PC-3 (cell line): ENCODE measurements around the gene ZNF148.

ENCODE experiments used
- EZH2 ChIP-seq: fragments of 300-600 bp; sonication (generic); IDR thresholded peaks from one replicate; pipeline ENCODE4 v1.6.1; 2017; ENCODE audit warnings: antibody characterized with exemption, mild to moderate bottlenecking, low read length; ENCODE audit not compliant: unreplicated experiment
- EZH2phosphoT487 ChIP-seq: fragments of 300-600 bp; sonication (generic); IDR thresholded peaks from 2 replicates; pipeline ENCODE4 v1.6.1; 2018; ENCODE audit warnings: mild to moderate bottlenecking, antibody characterized with exemption, low read length, borderline replicate concordance
- TF ChIP-seq, protein P1 (sequence below): fragments of 300-600 bp; sonication (generic); conservative IDR thresholded peaks from 2 replicates; pipeline ENCODE4 v1.5.1; 2017; ENCODE audit warnings: antibody characterized with exemption, low read depth, mild to moderate bottlenecking, low read length

DNA sequence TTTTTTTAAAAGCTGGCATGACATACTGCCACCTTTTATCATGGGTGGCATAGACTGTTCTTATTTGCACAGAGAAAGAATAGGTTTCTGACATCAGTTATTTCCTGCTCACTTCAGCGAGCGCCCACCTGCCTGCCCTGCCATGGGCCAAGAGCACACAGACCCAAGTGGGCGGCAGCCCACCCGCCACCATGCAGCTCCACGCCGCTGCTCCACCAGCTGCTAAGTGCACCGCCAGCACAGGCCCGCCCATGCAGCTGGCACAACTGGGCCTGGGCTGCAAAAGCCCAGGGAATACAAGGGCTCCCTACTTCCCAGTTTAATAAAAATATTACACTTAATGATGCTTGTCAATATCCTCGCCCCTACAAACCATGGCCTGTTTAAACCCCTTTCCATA, 15.4 kb downstream of the ZNF148 start:
- TF ChIP-seq, protein P1, sequence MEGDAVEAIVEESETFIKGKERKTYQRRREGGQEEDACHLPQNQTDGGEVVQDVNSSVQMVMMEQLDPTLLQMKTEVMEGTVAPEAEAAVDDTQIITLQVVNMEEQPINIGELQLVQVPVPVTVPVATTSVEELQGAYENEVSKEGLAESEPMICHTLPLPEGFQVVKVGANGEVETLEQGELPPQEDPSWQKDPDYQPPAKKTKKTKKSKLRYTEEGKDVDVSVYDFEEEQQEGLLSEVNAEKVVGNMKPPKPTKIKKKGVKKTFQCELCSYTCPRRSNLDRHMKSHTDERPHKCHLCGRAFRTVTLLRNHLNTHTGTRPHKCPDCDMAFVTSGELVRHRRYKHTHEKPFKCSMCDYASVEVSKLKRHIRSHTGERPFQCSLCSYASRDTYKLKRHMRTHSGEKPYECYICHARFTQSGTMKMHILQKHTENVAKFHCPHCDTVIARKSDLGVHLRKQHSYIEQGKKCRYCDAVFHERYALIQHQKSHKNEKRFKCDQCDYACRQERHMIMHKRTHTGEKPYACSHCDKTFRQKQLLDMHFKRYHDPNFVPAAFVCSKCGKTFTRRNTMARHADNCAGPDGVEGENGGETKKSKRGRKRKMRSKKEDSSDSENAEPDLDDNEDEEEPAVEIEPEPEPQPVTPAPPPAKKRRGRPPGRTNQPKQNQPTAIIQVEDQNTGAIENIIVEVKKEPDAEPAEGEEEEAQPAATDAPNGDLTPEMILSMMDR, result no peak
- TF ChIP-seq EZH2phosphoT487, result no peak
- TF ChIP-seq EZH2, result no peak
